H1 (cell line): Measurements from ENCODE around the gene NXPH4. TPM values are rescaled to one million over a fixed set of nuclear protein-coding genes. Genes with fewer than 3 reads are reported as not detected.

ENCODE experiments used
- ASH2L ChIP-seq: fragments of 200-600, 300-600 bp; sonication (generic); IDR thresholded peaks from one replicate; pipeline ENCODE4 v1.7.1; 2017; ENCODE audit warnings: low read length
- EGR1 ChIP-seq: IDR thresholded peaks from 2 replicates; pipeline ENCODE4 v1.6.1; 2011; ENCODE audit warnings: low read depth, low read length, borderline replicate concordance
- polyA plus RNA-seq, 7 experiments: library from polyadenylated mRNA; depleted of rRNA in 3 of 7; stranded (reverse) in 5 of 7; unstranded in 2 of 7; fragments of >200 nt in 5 of 7; fragments of 200-250 nt in 2 of 7; gene quantifications; 1 replicate in 5 of 7; 2 replicates in 1 of 7; 4 replicates in 1 of 7; pipeline versions ENCODE4 v1.2.1 to v1.2.3, GENCODE V29; 2011 to 2013; ENCODE audit warnings: missing spikeins in 2 of 7, mixed read lengths in 2 of 7
- total RNA-seq: library from RNA; stranded (reverse); fragmentation: NEBNext Ultra II Directional; extraction: Animal tissue kit (Norgen Biotek cat#: 25700); gene quantifications from 2 replicates; pipeline ENCODE4 v1.2.1, GENCODE V29; 2021

Gene NXPH4
- total and polyA plus RNA-seq, 2 of the 8 experiments (the other 6 are each of a cell fraction or from before 2014, with no cell fraction given), result 0.92 to 1.7 TPM

DNA sequence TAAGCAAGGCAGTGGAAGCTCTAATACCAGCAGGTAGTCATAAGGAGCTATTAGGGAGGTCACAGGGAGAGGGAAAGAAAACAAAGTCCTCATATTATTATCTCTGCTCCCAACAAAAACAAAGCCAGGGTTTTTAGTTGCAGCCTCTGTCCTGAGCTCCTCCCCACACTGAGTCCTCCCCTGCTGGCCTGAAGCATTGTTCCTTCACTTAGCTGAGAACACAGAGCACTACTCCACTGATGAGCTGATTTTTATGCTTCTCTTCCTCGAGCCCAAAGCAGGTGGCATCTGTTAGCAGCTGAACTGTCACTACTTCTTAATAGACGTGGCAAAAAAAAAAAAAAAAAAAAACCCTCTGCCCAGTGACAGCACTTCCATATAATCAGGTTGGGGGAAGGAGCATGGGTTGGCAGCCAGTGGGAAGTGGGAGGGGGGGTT lies 44.9 kb downstream of the NXPH4 start (continued):
- TF ChIP-seq ASH2L (no peak), EGR1 (no peak)
